Uterus (tissue), 2 donors: ENCODE data around the gene OR1J2.
"Not testable (repeated sequence)": the region's sequence is repeated elsewhere in the genome, so short reads cannot be mapped to it uniquely, and the experiment has no call there.

Source experiments
- CTCF ChIP-seq, 4 experiments: fragments of 200-600 bp in 2 of 4; fragments of 450-650 bp in 2 of 4; sonication (generic) in 2 of 4; IDR thresholded peaks; one replicate each; pipeline ENCODE4 v1.5.1; 2016 to 2019; ENCODE audit warnings: antibody characterized with exemption in 4 of 4, mild to moderate bottlenecking in 2 of 4, moderate library complexity in 1 of 4
- POLR2A ChIP-seq, 2 donors: fragments of 450-650 bp; IDR thresholded peaks; one replicate each; pipeline ENCODE4 v1.6.1; 2016; ENCODE audit warnings: antibody characterized with exemption in 2 of 2, mild to moderate bottlenecking in 1 of 2, moderate library complexity in 1 of 2

- not testable (repeated sequence) for TF ChIP-seq CTCF, POLR2A (IDR thresholded peaks at IDR 0.05)
These were observed 26.5 kb downstream of the OR1J2 start for GRCh38 chr9:122537066-122537465.
